Lower leg skin (tissue), 4 donors: ENCODE data around the gene ZNF804B. TPM values are rescaled to one million over a fixed set of nuclear protein-coding genes. Genes with fewer than 3 reads are reported as not detected.

Experiments
- DNase-seq, 2 donors: peaks; one replicate each; pipeline ENCODE4 v3.0.0-alpha.2; 2019; ENCODE audit warnings: low spot score in 2 of 2
- H3K4me3 ChIP-seq: fragments of 200-600 bp; sonication (generic); 2 replicates; pipeline ENCODE4 v1.5.1; 2017; ENCODE audit warnings: mild to moderate bottlenecking, low read depth; ENCODE audit not compliant: poor library complexity, severe bottlenecking
- CTCF ChIP-seq, 3 donors: fragments of 450-650 bp; IDR thresholded peaks; one replicate each; pipeline ENCODE4 v1.5.1; 2016; ENCODE audit warnings: antibody characterized with exemption in 3 of 3, mild to moderate bottlenecking in 3 of 3, moderate library complexity in 2 of 3
- POLR2A ChIP-seq, 2 donors: fragments of 450-650 bp; IDR thresholded peaks; one replicate each; pipeline ENCODE4 v1.6.1; 2016 to 2017; ENCODE audit warnings: antibody characterized with exemption in 2 of 2, mild to moderate bottlenecking in 1 of 2, moderate library complexity in 1 of 2
- WGBS, 2 donors: methylation state at CpG; one replicate each; pipeline ENCODE4 v1.1.5; 2018; 5-methylcytosine and 5-hydroxymethylcytosine counted together
- intact Hi-C: fragments of 100-400 bp; cut with DNase I; formaldehyde crosslinking; loops from one replicate; pipeline ENCODE4 v1.15.0; 2023; ENCODE audit warnings: low total_unique reads
- total RNA-seq, 4 donors: library from RNA; depleted of rRNA; stranded (reverse); fragments of >200 nt; gene quantifications; one replicate each; pipeline ENCODE4 v1.1.0, GENCODE V29; 2016

Gene ZNF804B
- total RNA-seq, 4 donors from 2014 or later: not detected

- intact Hi-C loops: no loop called here
- DNase-seq: no peak
- H3K4me3 ChIP-seq: no peak overlapping the region
- TF ChIP-seq CTCF (IDR thresholded peaks at IDR 0.05): no peak
- TF ChIP-seq POLR2A (IDR thresholded peaks at IDR 0.05): no peak
- WGBS, 2 donors: 40 to 45% methylated on average over 3 of the region's 3 CpGs
Observed at GRCh38 chr7:88801046-88801445, 41.5 kb downstream of the ZNF804B start.

GRCh38 chr7:88806280-88807037, 47.0 kb downstream of the ZNF804B start:
- WGBS, 2 donors: 91 to 93% methylated on average over 2 of the region's 2 CpGs
- intact Hi-C loops: no loop called here
- TF ChIP-seq CTCF (IDR thresholded peaks at IDR 0.05) (no peak), POLR2A (IDR thresholded peaks at IDR 0.05) (no peak)
- no peak overlapping the region for H3K4me3 ChIP-seq
- DNase-seq: no peak

- no peak for DNase-seq
- intact Hi-C loops: no loop called here
- no peak for TF ChIP-seq CTCF (IDR thresholded peaks at IDR 0.05)
- no peak for TF ChIP-seq POLR2A (IDR thresholded peaks at IDR 0.05)
- H3K4me3 ChIP-seq: no peak overlapping the region
Observed at GRCh38 chr7:88818552-88818951, 59.1 kb downstream of the ZNF804B start.

GRCh38 chr7:88826222-88826621, 66.7 kb downstream of the ZNF804B start:
- WGBS, 2 donors: 71 to 80% methylated on average over 3 of the region's 3 CpGs
- no peak overlapping the region for H3K4me3 ChIP-seq
- intact Hi-C loops: no loop called here
- DNase-seq: no peak
- TF ChIP-seq POLR2A (IDR thresholded peaks at IDR 0.05): no peak
- TF ChIP-seq CTCF (IDR thresholded peaks at IDR 0.05): no peak

GRCh38 chr7:88835147-88835728, 75.7 kb downstream of the ZNF804B start:
- DNase-seq: no peak
- no peak overlapping the region for H3K4me3 ChIP-seq
- intact Hi-C loops: no loop called here
- no peak for TF ChIP-seq POLR2A (IDR thresholded peaks at IDR 0.05)
- no peak for TF ChIP-seq CTCF (IDR thresholded peaks at IDR 0.05)
- 30 to 39% methylated on average over 3 of the region's 3 CpGs for WGBS, 2 donors
